WI38 (cell line): Measurements from ENCODE around the gene ABCD4.

Experiments used
- H3K4me3 ChIP-seq: 2 replicates; pipeline ENCODE4 v1.5.1; 2011; ENCODE audit warnings: low read depth, mild to moderate bottlenecking, control low read depth, low read length
- TF ChIP-seq, protein P1 (sequence below): IDR thresholded peaks from 2 replicates; pipeline ENCODE4 v1.5.1; 2012; ENCODE audit warnings: low read depth, mild to moderate bottlenecking, control low read depth, low read length

The ABCD4 gene

DNA sequence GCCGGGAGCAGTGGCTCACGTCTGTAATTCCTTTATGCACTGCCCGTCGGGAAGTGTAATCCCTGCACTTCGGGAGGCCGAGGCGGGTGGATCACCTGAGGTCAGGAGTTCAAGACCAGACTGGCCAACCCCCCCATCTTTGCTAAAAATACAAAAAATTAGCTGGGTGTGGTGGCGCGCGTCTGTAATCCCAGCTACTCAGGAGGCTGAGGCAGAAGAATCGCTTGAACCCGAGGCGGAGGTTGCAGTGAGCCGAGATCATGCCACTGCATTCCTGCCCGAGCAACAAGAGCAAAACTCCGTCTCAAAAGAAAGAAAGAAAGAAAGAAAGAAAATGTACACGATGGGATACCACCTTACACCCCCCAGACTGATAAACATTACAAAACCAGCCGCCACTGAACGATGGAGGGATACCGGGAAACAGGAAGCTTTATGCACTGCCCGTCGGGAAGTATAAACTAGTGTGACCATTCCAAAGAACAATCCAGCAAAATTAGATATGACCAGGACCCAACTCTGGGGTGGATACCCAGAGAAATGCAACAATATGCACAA lies 1.1 kb downstream of the ABCD4 start:
- peak overlapping the region; percentile 89 for H3K4me3 ChIP-seq
- TF ChIP-seq, protein P1, sequence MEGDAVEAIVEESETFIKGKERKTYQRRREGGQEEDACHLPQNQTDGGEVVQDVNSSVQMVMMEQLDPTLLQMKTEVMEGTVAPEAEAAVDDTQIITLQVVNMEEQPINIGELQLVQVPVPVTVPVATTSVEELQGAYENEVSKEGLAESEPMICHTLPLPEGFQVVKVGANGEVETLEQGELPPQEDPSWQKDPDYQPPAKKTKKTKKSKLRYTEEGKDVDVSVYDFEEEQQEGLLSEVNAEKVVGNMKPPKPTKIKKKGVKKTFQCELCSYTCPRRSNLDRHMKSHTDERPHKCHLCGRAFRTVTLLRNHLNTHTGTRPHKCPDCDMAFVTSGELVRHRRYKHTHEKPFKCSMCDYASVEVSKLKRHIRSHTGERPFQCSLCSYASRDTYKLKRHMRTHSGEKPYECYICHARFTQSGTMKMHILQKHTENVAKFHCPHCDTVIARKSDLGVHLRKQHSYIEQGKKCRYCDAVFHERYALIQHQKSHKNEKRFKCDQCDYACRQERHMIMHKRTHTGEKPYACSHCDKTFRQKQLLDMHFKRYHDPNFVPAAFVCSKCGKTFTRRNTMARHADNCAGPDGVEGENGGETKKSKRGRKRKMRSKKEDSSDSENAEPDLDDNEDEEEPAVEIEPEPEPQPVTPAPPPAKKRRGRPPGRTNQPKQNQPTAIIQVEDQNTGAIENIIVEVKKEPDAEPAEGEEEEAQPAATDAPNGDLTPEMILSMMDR: no peak

DNA sequence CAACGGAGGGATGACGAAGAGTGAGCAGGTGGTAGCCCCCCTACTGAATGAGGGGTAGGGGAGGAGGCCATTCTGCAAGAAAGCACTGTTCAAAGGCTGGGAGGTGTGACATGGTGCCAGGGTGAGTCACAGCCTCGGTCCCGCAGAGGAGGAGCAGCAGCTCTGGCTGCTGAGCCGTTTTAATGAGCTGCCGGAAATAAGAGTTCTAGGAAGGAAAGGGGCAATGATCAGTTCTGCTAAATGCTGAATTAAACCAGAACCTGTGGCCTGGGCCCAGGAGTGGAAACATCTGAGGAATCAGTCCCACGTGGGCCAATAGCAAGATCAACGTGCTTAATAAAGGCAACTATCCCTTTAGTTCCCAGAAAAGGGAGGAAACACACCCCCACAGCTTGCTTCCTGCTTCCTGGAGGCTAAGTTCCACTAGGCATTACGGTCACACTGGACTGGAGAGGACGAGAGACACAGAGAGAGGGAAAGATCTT lies 3.6 kb downstream of the ABCD4 start:
- H3K4me3 ChIP-seq: no peak overlapping the region
- TF ChIP-seq, protein P1: no peak

DNA sequence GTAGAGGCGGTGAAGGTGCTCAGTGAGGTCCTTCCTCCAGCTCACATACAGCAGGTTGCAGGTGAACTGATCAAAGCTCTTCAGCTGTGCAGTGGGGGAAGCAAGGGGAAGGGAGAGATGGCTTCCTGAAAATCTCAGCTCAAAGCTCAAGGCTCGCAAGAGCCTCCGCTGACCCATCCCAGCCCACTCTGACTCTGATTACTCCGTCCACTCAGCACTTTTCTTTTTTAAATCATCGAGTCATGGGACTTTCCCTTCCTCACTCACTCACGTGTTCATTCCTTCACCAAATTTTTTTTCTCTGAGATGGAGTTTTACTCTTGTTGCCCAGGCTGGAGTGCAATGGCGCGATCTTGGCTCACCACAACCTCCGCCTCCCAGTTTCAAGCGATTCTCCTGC lies 4.7 kb downstream of the ABCD4 start:
- no peak overlapping the region for H3K4me3 ChIP-seq
- TF ChIP-seq, protein P1: no peak

DNA sequence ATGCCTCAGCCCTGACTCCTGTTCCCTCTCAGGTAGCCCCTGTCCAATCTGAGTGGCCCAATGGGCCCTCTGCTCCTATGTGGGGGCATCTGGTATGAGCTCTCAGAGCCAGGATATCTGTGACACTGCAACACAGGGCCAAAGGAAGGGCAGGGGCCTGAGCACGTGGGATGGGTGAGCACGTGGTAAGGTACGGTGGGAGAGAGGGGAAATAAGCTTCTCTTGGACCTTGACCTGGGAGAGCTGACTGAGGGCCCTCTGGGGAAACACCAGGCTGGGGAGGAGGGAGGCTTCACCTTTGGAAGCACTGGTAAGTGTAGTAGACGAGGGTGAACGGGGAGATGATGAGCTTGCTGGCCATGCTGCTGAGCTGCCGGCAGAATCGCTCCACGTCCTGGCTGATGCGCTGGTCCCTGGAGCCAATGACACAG lies 6.7 kb downstream of the ABCD4 start:
- TF ChIP-seq, protein P1: no peak
- H3K4me3 ChIP-seq: no peak overlapping the region

DNA sequence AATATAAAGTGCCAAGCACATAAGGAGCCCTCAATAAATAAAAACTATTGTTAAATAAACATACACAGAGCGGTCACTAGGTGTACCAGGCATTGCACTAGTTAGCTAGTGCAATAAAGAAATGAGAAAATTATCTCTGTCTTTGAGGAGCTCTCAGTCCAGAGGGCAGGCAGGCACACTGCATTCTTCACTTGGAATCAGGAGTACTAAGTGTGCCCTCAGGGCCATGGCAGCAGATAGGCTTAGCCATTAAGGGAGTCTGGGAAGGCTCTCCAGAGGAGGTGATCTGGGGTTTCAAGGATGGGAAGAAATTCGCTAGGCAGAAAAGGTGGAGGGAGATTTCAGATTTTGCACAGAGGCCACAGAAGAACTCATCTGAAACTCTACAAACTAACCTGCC lies 9.1 kb downstream of the ABCD4 start:
- TF ChIP-seq, protein P1: no peak
- no peak overlapping the region for H3K4me3 ChIP-seq

DNA sequence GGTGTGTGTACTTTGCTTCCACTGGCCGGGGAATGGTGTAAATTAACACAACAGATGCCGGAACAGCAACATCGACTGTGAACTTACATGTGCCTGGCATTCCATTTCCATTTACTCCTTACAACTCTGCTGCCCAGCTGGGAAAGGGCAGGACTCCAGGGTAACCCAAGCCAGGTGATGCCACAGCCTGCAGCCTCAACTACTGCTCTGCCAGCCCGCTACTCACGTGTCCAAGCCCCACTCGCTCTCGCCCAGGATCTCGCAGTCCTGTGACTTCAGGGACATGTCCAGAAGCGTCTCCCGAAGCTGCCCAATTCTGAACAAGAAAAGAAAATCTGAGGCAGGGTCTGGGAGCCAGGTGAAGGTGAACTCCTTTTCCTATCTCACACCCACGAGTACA lies 10.7 kb downstream of the ABCD4 start:
- H3K4me3 ChIP-seq: no peak overlapping the region
- TF ChIP-seq, protein P1: no peak

DNA sequence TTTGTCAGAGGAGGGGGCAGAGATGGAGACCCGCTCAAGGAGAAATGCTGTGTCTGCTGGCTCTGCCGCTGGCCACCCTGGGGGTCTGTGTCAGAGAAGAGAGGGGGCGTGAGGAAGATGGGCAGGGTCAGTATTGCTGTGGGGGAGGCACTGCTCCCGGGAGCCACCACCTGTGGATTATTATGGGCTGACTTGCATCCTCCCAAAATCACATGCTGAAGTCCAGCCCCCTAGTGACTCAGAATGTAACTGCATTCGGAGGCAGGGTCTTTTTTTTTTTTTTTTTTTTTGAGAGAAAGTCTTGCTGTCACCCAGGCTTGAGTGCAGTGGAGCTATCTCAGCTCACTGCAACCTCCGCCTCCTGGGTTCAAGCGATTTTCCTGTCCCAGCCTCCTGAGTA lies 12.3 kb downstream of the ABCD4 start:
- TF ChIP-seq, protein P1: no peak; the same call in none of the 2 replicates
- H3K4me3 ChIP-seq: no peak overlapping the region
